Stimulated activated CD8-positive, alpha-beta memory T cell treated with anti-CD3 and anti-CD28 coated beads, Interleukin-15, amount 100 ng/mL, for 48 hours (primary cell): ENCODE data around the gene ADAMTS14.

Experiments
- DNase-seq, 2 donors: peaks; one replicate each; pipeline ENCODE4 v3.0.0-alpha.2; 2020; ENCODE audit warnings: low read depth in 2 of 2

ADAMTS14 gene

DNA sequence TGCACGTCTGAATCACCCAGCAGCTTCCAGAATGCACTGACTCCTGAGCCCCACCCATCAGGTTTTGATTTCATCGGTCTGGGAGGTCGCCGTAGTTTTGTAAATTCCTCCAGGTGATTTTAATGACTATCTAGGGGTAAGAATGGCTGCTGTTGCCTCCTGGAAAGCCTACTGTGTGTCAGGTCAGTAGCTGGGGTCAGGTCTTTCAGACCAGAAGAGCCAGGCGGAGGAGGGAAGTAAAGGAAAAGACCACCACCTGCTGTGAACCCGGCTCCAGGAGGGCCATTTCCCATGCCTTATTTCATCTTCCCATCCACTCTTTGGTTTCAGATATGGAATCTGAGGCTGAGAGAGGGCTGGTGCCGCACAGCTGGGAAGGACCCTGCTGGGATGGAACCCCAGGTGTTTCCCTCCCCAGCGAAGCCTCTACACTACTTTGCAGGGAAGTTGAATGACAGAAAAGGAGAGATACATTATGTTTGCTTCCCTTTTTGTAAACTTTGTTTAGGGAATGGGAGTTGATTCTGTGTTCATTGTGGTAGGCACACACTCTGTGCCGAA lies 19.8 kb downstream of the ADAMTS14 start:
- no peak for DNase-seq

DNA sequence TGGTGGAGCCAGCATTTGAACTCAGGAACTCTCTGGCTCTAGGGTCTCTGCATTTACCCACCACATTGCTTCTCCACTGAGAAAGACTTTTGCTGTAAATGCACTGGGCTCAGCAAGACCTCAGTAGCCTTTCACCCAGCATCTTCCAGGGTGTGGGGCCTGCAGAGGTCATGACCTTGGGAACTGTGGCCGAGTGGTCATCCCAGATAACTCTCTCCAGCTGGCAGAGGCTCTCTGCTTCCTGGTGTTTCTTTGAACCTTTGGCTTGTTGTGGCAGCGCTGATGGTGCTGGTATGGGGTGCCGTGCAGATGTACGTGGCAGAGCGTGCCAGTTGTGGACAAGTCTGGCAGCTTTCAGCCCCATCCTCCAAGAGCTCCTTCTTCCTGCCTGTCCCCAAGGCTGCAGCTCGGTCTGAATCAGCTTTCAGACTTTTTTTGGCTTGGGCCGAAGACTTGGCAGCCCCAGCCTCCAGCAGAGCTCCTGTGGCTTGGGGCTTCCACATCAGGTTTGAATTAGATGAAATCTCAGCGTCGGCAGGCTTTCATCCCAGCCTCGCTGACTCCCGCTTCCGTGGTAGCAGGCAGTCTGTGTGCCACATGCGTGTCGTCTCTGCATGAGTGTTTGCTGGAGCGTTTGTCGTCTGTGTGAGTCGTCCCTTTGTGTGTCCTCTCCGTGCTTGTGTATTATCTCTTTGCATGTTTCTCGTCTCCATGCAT lies 21.5 kb downstream of the ADAMTS14 start:
- no peak for DNase-seq

DNA sequence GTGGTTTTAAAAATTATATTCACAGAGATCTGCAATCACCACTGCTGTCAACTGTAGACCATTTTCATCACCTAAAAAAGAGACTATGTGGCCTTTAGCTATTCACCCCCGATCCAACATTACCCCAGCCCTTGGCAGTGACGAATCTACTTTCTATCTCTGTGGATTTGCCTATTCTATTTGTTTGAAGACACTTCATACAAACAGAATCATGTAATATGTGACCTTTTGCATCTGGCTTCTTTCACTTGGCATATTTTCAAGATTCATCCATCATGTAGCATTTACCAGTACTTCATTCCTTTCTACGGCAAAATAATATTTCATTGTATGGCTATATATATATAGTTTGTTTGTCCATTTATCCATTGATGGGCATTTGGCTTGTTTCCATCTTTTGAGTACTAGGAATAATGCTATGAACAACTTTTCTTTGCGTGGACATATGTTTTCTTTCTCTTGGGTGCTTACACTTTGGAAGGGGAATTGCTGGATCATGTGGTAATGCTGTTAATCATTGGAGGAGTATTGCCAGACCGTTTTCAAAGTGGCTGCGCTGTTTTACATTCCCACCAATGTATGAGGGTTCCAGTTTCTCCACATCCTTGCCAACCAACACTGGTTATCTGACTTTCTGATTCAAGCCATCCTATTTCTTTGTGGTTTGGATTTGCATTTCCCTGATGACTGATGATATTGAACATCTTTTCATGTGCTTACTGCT lies 22.3 kb downstream of the ADAMTS14 start:
- DNase-seq, result no peak

DNA sequence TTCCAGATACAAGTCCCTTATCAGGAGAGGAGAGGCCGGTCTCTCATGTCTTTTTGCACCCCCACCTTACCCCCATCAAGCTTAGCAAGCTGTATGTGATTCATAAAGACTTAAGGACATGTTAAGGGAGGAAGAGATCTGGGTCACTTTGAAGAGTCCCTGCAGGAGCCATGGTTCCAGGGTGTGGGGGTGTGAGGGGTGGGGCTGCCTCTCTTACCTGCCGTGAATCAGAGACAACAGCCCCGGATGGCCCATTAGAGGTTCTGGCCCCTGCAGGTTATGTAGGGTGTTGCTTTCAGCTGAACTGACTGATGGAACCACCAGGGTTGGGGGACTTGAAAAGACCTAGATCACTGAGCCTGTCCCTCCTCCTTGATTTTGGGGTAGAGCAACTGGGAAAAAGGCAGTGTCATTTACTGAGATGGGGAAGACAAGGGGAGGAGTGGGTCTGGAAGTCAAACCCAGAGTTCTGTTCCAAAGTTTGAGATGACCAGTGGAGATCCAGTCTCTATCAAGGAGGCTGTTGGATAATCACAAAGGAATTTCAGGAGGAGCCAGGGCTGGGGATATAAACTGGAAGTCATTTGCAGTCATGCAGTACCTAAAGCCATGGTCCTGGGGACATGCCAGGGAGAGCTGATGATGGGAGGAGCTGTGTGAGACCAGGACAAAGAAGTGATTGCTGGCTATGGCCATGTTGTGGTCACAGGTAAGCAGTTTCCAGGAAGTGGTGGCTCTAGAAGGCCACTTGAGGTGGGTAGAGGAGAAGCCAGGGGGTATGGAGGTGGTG lies 23.1 kb downstream of the ADAMTS14 start:
- no peak for DNase-seq

DNA sequence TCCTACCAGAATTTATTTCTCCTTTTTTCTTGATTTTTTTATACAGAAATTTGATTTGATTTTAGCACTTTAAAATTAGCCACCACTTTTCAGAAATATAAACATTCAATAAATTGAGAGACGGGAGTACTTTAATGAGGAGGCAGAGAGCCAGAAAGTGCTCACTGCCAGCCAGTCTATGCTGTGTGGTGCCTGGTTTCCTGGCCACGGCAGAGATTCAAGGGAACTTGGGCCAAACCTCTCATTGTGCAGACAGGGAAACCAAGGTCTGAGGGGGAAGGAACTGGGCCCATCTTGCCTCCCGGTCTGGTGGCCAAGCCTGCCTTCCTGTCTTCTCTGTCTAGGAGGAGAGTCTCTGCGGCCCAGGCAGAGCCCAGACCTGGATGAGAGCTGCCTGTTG lies 25.9 kb downstream of the ADAMTS14 start:
- no peak for DNase-seq

DNA sequence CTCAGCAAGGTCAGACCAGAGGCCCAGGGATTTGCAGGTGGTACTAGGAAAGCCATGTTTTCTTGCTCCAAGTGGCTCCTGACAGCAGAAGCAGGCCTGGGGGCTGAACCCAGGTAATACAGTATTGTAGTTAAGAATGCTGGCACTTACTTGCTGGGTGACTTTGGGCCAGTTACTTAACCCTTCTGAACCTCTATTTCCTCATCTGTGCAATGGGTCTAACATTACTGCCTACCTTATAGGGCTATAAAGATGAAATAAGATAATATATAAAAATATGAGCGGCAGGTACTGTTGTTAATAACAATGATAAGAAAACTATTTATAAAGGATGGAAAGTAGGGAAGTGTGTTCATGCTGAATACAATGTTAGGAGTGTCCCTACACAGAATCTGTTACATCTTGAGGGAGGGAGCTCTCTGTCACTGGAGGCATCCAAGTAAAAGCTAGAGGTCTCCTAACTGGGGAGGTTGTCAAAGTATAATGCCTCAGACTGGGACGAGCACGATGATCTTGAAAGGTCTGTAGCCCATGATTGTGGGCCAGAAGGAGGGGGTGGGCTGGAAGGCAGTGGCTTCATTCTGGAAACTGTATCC lies 26.9 kb downstream of the ADAMTS14 start:
- DNase-seq, result no peak

DNA sequence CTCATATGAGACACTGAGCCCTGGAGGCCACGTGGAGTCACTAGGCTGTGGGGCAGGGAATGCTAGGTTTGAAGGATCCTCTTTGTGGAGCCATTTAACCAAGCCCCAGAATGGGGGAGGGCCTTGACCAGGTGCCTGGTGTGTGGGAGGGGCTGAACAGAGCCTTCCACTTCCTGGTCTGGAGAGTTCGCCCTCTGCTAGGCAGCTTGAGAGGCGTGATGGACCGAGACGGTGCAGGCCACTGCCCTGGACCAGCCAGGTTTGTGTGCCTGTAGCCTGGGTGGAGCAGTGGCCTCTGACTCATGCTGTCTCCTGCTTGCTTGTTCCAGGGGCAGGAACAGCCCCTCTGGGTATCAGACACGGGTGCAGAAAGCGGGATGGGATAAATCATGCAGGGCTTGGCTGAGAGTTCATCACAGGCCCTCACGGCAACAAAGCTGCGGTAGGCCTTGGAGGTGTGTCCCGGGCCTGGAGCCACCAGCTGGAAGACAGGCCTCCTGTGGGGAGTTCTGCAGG lies 27.4 kb downstream of the ADAMTS14 start:
- DNase-seq, result no peak

DNA sequence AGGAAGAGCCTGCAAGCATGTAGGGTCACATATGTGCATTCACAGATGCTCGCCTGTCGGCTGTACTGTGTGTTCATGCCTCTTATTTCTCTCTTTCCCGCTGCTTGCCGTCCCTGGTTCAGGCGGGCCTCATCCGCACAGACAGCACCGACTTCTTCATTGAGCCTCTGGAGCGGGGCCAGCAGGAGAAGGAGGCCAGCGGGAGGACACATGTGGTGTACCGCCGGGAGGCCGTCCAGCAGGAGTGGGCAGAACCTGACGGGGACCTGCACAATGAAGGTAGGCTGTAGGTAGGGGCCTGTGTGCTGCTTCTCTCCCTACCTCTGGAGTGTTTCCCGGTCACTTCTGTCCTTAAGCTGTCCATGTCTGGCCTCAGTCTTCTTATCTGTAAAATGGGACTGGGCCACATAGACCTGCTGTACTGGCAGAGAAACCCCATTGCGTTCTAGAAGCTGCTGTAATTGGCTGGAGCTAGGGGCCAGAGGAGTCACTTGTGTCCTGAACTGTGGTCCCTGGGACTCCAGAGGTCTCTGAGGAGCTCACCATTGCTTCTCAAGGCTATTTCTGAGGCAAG lies 30.0 kb downstream of the ADAMTS14 start:
- DNase-seq, result no peak

DNA sequence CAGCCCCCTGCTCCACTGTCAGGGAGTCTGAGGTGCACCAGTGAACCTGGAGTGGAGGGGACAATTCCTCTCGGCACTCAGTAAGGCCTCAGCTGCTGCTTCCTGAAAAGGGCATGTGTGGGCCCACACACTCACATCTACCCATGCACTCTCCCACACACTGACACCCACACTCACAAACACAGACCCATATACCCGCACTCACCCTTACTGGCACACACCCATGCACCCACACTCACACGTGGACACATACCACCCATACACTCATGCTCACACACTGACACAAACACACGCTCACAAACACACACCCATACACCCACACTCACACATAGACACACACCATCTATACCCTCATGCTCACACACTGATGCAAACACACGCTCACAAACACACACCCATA lies 31.9 kb downstream of the ADAMTS14 start:
- DNase-seq, result no peak

DNA sequence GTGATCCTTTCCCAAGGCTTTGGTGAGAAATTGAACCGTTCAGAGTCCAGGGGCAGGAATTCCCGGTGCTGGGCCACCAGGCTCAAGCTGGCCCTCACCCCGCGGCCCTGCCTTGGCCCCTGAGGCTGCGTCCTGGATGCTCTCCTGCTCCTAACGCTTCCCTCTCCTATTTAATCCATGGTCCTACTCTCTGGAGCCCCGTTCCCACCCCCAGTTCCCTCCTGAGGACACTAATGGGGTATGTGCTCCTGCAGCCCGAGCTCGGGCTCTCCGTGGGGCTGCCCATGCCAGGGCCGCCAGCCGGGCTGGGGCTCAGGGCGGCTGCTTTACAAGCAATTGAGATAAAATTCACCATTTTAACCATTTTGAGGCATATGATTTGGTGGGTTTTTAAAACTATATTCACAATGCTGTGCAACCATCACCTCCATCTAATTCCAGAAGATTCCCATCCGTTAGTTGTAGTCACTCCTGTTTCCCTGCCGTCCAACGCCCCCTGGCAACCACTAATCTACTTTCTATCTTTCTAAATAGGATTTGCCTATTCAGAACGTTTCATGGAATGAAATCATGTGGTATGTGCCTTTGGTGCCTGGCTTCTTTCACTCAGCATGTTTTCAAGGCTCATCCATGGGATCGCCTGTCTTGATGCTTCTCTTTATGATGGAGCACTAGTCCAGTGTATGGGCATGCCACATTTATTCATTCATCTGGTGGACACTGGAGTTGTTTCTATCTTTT lies 33.0 kb downstream of the ADAMTS14 start:
- DNase-seq, result no peak

DNA sequence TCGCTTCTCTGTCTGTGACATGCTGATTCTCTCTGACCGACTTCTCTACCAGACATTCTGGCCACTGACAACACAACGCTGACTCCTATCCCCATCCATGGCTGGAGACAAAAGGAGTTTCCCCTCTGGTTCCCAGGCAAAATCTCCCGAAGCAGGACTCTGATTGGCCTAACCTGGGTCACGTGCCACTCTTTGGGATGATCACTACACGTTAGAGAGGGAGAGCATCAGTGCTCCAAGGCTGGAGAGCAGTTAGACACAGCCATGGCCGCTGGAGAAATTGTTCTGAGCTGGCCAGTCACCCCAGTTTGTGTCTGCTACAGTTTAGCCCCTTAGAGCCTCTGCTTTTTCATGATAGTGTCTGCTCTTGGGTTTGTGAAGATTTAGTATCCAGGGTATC lies 38.9 kb downstream of the ADAMTS14 start:
- no peak for DNase-seq

DNA sequence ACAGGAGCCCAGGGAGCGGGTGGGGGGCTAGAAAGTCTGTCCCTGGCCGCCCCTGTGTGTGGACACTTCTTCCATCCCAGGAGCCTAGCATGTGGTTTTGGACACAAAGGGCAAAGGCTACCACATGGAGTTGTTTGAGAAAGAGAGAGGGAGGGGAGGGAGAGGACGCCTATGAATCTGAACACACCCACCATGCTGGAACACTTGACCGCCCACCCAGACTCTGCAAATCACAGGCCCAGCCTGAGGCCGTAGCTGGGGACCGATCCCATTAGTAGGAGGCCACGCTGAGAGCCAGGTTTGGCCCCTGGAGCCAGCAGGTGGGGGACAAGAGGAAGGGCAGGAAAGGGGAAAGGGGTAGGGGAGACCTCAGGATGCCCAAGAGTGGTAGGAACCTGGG lies 39.6 kb downstream of the ADAMTS14 start:
- DNase-seq, result no peak

DNA sequence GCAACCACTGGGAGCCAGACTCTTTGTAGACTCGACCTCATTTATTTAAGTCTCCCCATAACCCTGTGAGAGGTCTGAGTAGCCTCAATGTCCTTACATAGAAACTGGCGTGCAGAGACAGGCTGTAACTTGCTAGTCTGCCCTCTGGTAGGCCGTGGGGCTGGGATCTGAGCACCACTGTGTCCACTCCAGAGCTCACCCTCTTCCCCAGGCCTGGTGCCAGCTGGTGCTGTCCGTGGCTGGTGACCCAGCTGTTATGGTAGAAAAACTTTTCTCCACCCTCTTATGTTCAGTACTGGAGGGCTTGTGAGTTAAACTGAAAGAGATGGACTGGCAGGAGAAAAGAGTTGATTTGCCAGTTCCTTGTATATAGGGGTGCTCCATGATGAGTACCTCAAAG lies 41.9 kb downstream of the ADAMTS14 start:
- DNase-seq, result no peak

DNA sequence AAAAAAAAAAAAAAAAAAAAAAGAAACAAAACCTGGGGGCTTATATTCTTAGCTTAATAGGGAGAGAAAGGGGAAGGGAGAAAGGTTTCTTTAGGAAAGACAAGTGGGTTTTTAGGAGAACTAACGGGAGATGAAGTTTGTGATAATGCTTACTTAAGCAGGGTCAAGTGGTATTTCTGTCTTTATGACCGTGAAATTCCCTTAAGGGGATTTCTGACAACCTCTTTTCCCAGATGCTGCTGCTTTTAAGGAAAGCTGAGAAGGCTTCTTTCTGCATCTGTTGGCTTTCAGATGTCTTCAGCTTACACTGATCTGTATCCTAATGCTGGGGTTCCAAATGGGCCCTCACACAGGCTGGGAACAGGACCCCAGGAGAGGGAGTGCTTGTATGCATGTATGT lies 42.6 kb downstream of the ADAMTS14 start:
- no peak for DNase-seq

DNA sequence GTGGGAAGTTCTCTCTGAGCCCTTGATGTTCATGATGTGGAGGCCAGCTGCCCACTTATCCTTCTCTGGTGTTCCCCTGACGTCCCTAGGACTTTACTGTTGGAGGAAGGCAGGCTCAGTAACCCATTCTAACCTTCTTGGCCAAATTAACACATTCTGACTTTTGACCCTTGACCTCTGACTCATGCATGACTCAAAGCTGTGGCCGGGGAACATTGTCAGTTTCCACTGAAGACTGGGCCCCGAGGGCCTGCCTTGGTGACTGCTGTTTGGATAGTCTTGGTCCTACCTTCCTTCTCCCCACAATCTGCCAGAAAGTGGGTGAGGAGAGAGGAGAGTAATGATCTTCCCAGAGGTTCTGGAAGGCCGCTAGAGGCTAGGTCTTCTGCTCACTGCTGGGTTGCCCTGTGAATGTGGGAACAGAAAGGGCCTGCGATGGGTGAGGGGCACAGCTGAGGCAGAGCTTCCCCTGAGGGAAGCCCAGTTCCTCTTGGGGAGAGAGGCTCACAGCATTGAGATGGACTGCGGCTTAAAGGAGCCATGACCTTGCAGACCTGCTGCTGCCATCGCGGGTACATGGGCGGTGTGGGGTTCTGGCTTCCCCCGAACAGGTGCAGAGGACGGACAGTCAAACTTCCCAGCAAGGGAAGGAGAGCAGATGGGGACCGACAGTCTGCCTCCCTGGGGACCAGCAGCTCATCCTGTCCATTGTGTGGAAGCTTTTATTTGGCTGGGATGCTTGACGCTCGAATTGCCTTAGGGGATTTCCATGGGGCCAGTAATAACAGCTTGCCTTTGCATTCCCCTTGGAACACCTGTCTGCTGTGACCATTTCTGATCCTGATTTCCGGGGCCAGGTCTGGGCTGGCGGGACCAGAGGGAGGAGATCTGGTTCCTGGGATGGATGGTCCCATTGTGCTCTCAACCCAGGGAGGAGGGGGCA lies 43.8 kb downstream of the ADAMTS14 start:
- peak in 1 of 2 donors; percentile 10 for DNase-seq

DNA sequence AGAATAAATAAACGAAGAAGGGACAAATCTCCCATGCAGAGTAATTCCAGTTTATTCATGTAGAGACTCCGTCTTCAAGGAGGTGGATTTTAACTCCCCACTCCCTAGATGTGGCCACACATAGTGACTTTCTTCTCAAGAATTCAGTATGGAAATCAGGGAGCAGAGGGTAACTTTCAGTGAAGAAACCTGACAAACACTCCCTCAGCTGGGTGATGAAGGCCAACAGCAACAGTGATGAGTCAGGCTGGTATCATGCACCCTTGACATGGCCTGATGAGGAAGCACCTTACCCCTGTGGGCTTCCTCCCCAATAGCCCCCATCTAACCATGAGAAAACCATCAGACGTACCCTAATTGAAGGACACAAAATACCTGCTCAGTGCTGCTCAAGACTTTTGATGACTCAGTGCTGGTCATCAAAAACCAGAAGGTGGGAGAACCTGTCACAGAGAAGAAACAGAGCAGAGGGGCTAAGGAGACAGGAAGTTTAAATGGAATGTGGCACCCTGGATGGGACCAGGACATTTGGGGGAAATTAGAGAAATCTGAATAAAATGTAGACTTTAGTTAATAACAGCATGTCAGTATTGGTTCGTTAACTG lies 50.6 kb downstream of the ADAMTS14 start:
- DNase-seq, result no peak

DNA sequence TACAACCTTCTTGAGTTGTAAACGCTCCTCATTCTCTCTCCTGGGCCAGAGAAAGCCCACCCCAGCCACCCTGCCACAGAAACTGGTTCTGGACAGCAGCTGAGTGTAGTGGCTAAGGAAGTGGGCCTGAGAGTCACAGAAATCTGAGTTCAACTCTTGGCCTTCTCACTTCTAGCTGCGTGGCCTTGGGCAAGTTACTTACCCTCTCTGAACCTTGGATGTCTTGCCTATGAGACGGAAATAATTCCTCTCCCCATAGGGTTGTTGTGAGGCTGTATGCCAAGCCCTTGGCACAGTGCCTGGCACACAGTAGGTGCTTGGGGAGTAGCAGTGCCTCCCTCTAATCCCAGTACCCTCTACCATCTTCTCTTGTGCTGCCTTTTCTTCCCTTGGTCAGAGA lies 51.5 kb downstream of the ADAMTS14 start:
- DNase-seq, result no peak

DNA sequence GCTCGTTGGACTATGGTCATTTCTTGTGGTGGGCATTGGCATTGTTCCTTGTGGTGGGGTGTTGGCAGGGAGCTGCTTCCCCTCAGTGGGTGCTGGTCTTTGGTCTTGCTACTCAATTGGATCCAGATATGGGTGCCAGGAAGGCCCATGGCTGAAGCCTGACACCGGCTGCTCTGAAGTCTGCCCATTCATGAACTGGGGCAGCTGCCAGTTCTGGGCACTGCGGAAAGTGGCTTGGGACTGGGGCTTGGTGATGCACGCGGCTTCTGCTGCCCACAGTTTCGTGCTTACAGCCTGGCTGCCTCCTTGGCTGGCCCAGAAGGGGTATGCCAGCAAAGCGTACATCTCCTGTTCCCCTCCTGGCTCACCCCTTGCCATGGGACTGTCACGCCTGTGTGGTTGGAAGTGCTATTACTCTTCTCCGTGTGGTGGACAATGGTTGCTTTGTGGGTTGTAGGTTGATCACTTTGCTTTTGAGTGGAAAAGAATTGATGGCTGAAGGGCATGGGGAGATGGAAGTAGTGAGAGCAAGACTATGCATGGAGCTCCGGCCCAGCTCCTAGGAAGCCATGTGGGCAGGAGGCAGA lies 54.7 kb downstream of the ADAMTS14 start:
- no peak for DNase-seq

DNA sequence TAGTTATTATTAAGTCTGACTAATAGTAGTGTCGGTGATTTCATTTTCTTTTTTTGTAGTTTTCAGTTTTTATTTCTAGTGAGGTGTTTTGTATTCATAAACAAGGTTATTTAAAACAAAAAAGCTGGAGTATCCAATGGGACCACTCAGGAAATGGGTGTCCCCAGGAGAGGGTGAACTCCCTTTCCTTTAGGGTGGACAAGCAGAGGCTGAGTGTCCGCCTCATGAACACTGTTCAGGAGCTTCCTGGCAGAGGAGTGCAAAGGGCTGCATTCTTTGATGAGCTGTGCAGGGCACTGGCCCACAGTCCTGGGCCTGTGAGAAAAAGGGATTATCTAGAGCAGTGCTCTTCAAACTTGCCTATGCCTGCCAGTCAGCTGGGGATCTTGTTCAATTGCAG lies 56.0 kb downstream of the ADAMTS14 start:
- DNase-seq, result no peak
